Spleen (tissue), 11 donors: ENCODE results near the gene RHOV. TPM values are rescaled to one million over a fixed set of nuclear protein-coding genes. Genes with fewer than 3 reads are reported as not detected.
A peak's percentile ranks its signal among the peaks of the same experiment; 100 is the strongest.

Source experiments
- DNase-seq: peaks from one replicate; pipeline ENCODE4 v3.0.0-alpha.2; 2020
- H3K27ac ChIP-seq, 8 donors: fragments of 200-600 bp; sonication (generic) in 7 of 8; 1 replicate in 4 of 8; 2 replicates in 4 of 8; pipeline versions ENCODE4 v1.5.0 to v1.8.0; 2016 to 2021; ENCODE audit warnings: inconsistent platforms in 4 of 8, mild to moderate bottlenecking in 4 of 8, moderate library complexity in 1 of 8
- H3K27me3 ChIP-seq, 7 donors: fragments of 200-600 bp; sonication (generic) in 6 of 7; replicated peaks in 1 of 7; 1 replicate in 4 of 7; 2 replicates in 3 of 7; pipeline versions ENCODE4 v1.5.0 to v1.8.0; 2016 to 2021; ENCODE audit warnings: inconsistent platforms in 3 of 7, mild to moderate bottlenecking in 1 of 7
- H3K36me3 ChIP-seq, 6 donors: fragments of 200-600 bp; sonication (generic) in 5 of 6; 1 replicate in 4 of 6; 2 replicates in 2 of 6; pipeline versions ENCODE4 v1.5.0 to v1.8.0; 2016 to 2021; ENCODE audit warnings: inconsistent platforms in 2 of 6
- H3K4me1 ChIP-seq, 6 donors: fragments of 200-600 bp; sonication (generic) in 5 of 6; 1 replicate in 3 of 6; 2 replicates in 3 of 6; pipeline versions ENCODE4 v1.5.0 to v1.8.0; 2016 to 2021; ENCODE audit warnings: inconsistent platforms in 3 of 6
- H3K4me3 ChIP-seq, 8 donors: fragments of 200-600 bp; sonication (generic) in 7 of 8; 1 replicate in 4 of 8; 2 replicates in 4 of 8; pipeline versions ENCODE4 v1.5.0 to v1.8.0; 2016 to 2021; ENCODE audit warnings: inconsistent platforms in 4 of 8, mild to moderate bottlenecking in 4 of 8, moderate library complexity in 2 of 8
- H3K9me3 ChIP-seq, 8 donors: fragments of 200-600 bp; sonication (generic) in 7 of 8; 1 replicate in 4 of 8; 2 replicates in 4 of 8; pipeline versions ENCODE4 v1.5.0 to v1.8.0; 2016 to 2021; ENCODE audit warnings: inconsistent platforms in 4 of 8
- POLR2A ChIP-seq, 3 donors: fragments of 450-650 bp; IDR thresholded peaks; one replicate each; pipeline ENCODE4 v1.5.1; 2017; ENCODE audit warnings: antibody characterized with exemption in 3 of 3, mild to moderate bottlenecking in 1 of 3
- POLR2AphosphoS5 ChIP-seq, 3 donors: sonication (generic); formaldehyde crosslinking; IDR thresholded peaks; one replicate each; pipeline ENCODE4 v1.5.1; 2017; ENCODE audit warnings: antibody characterized with exemption in 3 of 3
- WGBS, 5 donors: extraction: QIAGEN DNeasy Blood & Tissue Kit in 3 of 5; methylation state at CpG; one replicate each; pipeline versions ENCODE4 v1.1.5 to v1.1.7; 2013 to 2018; 5-methylcytosine and 5-hydroxymethylcytosine counted together
- intact Hi-C: fragments of 100-400 bp; cut with DNase I; formaldehyde crosslinking; loops from one replicate; pipeline ENCODE4 v1.15.0; 2023; ENCODE audit warnings: low total_unique reads
- polyA plus RNA-seq, 3 donors: library from polyadenylated mRNA; stranded (reverse); fragments of 200-250 nt; gene quantifications; one replicate each; pipeline ENCODE4 v1.2.1, GENCODE V29; 2013
- total RNA-seq, 7 donors: library from RNA; depleted of rRNA in 3 of 7; stranded (reverse); fragments of >200 nt in 3 of 7; fragmentation: NEBNext Ultra II Directional in 4 of 7; extraction: Animal tissue kit (Norgen Biotek cat#: 25700) in 4 of 7; gene quantifications; one replicate each; pipeline versions ENCODE4 v1.1.0 to v1.2.1, GENCODE V29; 2016 to 2021
- TF ChIP-seq, protein P1 (sequence below), 11 experiments: fragments of 200-600 bp in 7 of 11; fragments of 450-650 bp in 4 of 11; sonication (generic) in 4 of 11; IDR thresholded peaks in 8 of 11; conservative IDR thresholded peaks in 3 of 11; 1 replicate in 7 of 11; 2 replicates in 4 of 11; pipeline versions ENCODE4 v1.4.0 to v1.8.0; 2016 to 2021; ENCODE audit warnings: antibody characterized with exemption in 11 of 11, inconsistent platforms in 4 of 11, mild to moderate bottlenecking in 1 of 11
- donor health status: healthy with polysubstance abuse.
- donor health status: DM: no; HTN: no; CAD: no; lungs with moderate emphysema.
- donor health status: DM: no; HTN: no; CAD: no.
- donor health status: Bipolar disorder and iron deficiency.
- donor health status: healthy.
- donor health status: DM: no; HTN: no; CAD: no.
- donor health status: DM: yes; HTN: yes; CAD: no.

RHOV gene
- total and polyA plus RNA-seq, 10 donors, result 0.06 to 0.19 TPM; not detected in 8

DNA sequence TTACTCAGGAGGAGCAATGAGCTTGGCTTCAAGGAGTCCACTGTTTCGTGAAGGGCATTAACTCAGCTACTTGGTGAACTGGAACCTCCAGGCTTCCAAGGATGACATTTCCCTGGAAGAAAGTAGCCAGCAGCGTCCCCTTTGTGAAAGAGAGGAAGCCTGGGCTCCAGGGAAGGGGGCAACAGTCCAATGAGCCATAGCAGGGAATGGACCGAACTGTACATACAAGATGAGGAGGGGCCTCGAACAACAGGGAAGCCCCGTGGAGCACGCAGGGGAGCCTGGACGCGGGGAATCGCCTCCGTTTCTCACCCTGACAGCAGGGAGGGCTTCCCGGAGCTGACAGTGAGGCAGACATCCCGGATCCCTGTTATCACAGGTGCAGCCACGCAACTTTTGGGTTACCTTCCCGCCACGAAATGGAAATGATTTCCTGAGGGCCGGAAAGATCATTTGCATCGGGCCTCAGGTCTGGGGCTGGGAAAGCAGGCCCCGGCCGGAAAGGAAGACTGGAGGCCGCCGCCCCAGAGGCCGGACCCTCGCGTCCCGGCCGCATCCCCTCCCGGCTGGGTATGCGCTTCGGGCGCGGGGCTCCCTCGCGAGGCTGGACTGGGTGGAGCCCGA lies 30.7 kb downstream of the RHOV start:
- Histone ChIP-seq H3K36me3 (no peaks in the 10 kb centered on the region), H3K27me3 (peaks cover 0 to 29% (median 16%) of the 10 kb centered on the region in 7 donors), H3K27ac (peak overlapping the region in 2 of 8 donors; percentile 35 to 46), H3K4me3 (peak overlapping the region; percentile 66 to 96 (median 74)), H3K4me1 (peaks cover 17 to 50% (median 46%) of the 10 kb centered on the region in 6 donors), H3K9me3 (no peaks in the 10 kb centered on the region)
- 24 to 78% (median 33%) methylated on average over 13 to 34 of the region's 34 CpGs for WGBS, 5 donors
- TF ChIP-seq POLR2AphosphoS5 (IDR thresholded peaks at IDR 0.05) (no peak), POLR2A (IDR thresholded peaks at IDR 0.05) (no peak)
- TF ChIP-seq, protein P1, sequence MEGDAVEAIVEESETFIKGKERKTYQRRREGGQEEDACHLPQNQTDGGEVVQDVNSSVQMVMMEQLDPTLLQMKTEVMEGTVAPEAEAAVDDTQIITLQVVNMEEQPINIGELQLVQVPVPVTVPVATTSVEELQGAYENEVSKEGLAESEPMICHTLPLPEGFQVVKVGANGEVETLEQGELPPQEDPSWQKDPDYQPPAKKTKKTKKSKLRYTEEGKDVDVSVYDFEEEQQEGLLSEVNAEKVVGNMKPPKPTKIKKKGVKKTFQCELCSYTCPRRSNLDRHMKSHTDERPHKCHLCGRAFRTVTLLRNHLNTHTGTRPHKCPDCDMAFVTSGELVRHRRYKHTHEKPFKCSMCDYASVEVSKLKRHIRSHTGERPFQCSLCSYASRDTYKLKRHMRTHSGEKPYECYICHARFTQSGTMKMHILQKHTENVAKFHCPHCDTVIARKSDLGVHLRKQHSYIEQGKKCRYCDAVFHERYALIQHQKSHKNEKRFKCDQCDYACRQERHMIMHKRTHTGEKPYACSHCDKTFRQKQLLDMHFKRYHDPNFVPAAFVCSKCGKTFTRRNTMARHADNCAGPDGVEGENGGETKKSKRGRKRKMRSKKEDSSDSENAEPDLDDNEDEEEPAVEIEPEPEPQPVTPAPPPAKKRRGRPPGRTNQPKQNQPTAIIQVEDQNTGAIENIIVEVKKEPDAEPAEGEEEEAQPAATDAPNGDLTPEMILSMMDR (IDR thresholded peaks at IDR 0.05 in 8 of 11, conservative IDR thresholded peaks at IDR 0.05 in 3 of 11), result no peak
- intact Hi-C loops, result no loop called here
- DNase-seq, result peak; percentile 71

DNA sequence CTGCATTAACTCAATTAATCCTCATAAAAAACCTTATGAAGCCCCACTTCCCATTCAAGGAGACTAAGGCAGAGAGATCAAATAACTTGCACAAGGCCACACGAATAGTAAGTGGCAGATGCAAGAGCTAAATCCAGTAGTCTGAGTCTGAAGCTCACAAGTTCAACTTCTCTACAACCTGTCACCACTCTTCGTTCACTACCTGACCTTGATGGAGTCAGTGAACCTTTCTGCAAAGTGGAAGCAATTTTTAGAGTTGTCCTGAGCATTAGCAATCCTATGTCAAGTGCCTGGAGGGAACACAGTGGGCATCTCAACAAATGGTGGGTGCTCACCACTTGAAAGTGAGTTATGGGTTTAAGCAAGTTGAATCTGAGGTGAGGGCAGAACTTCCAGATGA lies 32.3 kb downstream of the RHOV start:
- Histone ChIP-seq H3K36me3 (no peaks in the 10 kb centered on the region), H3K9me3 (no peaks in the 10 kb centered on the region), H3K27me3 (peaks cover 0 to 29% (median 16%) of the 10 kb centered on the region in 7 donors), H3K4me3 (no peak overlapping the region), H3K4me1 (peaks cover 15 to 38% (median 33%) of the 10 kb centered on the region in 6 donors), H3K27ac (no peak overlapping the region)
- intact Hi-C loops, result no loop called here
- no peak for DNase-seq
- no peak for TF ChIP-seq POLR2A (IDR thresholded peaks at IDR 0.05)
- no peak for TF ChIP-seq POLR2AphosphoS5 (IDR thresholded peaks at IDR 0.05)
- TF ChIP-seq, protein P1 (IDR thresholded peaks at IDR 0.05 in 8 of 11, conservative IDR thresholded peaks at IDR 0.05 in 3 of 11), result no peak
- WGBS, 5 donors, result 72 to 86% (median 80%) methylated on average over 2 of the region's 2 CpGs

DNA sequence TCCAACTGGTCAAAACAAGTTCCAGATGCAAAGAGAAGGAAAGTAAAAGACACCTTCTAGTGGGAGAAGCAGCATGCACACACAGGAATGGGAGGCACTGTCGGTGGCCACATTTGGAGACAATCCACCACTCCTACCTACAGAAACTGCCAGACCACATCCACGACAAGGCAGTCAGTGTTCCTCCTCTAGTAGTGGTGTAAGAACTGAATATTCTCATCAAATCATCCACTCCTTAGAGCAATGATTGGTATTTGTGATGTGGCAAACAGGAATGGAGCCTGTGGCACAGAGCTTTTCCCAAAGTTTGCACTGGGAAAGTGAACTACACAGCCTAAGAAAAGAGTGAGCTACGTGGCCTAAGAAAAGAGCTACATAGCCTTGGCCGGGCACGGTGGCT lies 35.3 kb downstream of the RHOV start:
- 82 to 93% (median 88%) methylated on average over 5 of the region's 5 CpGs for WGBS, 5 donors

DNA sequence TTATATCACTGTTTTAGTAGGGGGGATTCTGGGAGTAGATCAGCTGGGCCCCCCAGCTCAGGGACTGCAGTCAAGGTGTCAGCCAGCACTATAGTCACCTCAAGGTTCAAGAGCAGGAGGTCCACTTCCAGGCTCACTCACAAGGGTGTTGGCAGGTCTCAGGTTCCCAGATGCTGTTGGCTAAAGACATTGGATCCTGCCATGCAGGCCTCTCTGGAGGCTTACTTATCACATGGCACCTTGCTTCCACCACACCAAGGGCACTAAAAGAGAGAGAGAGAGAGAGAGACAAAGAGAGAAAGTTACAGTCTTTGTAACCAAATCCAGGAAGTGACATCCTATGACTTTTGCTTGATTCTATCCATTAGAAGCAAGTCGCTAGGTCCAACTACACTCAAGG lies 38.0 kb downstream of the RHOV start:
- 83 to 90% (median 83%) methylated on average over 1 of the region's 1 CpG for WGBS, 5 donors
- Histone ChIP-seq H3K4me3 (no peak overlapping the region), H3K27me3 (no peaks in the 10 kb centered on the region), H3K27ac (no peak overlapping the region), H3K4me1 (no peaks in the 10 kb centered on the region), H3K36me3 (no peaks in the 10 kb centered on the region), H3K9me3 (no peaks in the 10 kb centered on the region)
- DNase-seq, result no peak
- intact Hi-C loops, result no loop called here
- TF ChIP-seq POLR2AphosphoS5 (IDR thresholded peaks at IDR 0.05) (no peak), POLR2A (IDR thresholded peaks at IDR 0.05) (no peak)
- TF ChIP-seq, protein P1 (IDR thresholded peaks at IDR 0.05 in 8 of 11, conservative IDR thresholded peaks at IDR 0.05 in 3 of 11), result no peak

More for the DNA sequence above, 35.3 kb downstream of the RHOV start:
- Histone ChIP-seq H3K36me3 (no peaks in the 10 kb centered on the region), H3K4me1 (peaks cover 0 to 8% (median 4%) of the 10 kb centered on the region in 6 donors), H3K9me3 (no peaks in the 10 kb centered on the region), H3K27me3 (peaks cover 0 to 11% (median 6%) of the 10 kb centered on the region in 7 donors), H3K4me3 (no peak overlapping the region), H3K27ac (no peak overlapping the region)
- intact Hi-C loops, result no loop called here
- peak; percentile 9 for DNase-seq
- TF ChIP-seq POLR2A (IDR thresholded peaks at IDR 0.05) (no peak), POLR2AphosphoS5 (IDR thresholded peaks at IDR 0.05) (no peak)
- TF ChIP-seq, protein P1 (IDR thresholded peaks at IDR 0.05 in 8 of 11, conservative IDR thresholded peaks at IDR 0.05 in 3 of 11), result no peak
